ENCODE measurements around the gene ACOX2. TPM values are rescaled to one million over a fixed set of nuclear protein-coding genes. Genes with fewer than 3 reads are reported as not detected.

ACOX2 gene
- 20.2 TPM for total RNA-seq
- long read RNA-seq, transcript ACOX2-201 (15 exons, 2,426 nt) = major isoform, 9 of 30 reads
- long read RNA-seq, transcript ACOX2-207 (6 exons, 1,072 nt) = minor isoform, 7 of 30 reads
- long read RNA-seq, partial matches to known transcripts = 3 of 30 reads
- long read RNA-seq, other reads (novel, unspliced or antisense) = 11 of 30 reads

DNA sequence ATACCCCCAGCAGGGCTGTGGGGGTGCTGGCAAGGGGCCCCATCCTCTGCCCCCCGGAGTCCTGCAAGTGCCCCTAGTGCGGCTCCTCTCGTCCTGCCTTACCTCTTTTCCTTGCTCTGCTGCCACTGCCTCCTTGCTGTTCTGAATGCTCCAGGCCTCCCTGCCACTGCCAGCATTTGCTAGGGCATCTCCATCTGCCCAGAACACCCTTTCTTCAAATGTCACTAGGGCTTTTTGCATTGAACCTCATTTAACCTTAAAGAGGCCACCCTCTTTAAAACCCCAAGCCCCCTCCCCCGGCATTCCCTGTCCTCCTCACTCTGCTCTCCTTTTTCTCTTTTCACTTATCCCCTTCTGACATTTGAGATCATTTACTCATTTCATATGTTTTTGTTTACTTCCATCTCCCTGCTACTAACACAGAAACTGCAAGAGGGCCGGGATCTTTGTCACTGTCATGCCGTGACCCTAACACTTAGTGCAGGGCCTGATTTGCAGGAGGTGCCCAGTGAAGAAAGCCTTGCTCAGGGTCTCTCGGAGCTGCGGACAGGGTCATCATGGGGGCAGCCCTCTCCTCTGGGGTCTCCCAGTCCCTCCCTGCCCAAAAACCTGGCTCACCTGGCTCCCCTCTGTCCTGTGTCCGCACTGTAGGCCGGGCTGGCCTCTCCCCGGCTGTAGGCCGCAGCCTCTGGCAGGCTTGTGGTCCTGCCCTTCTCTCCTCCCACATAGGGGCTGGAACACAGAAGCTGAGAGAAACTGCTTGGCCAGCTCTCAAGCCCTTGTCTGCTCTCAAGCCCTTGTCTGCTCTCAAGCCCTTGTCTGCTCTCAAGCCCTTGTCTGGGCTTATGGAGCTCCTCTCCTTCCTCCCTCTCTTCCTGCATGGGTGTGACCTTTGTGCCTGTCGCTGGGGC, at the start of gene ACOX2:
TSS of gene ACOX2 (minus strand) at position 690 of the 911 bp plus-strand sequence. CDS start 2,084 bp downstream, outside the sequence.
- Histone ChIP-seq H3K27ac (peak within 1 kb of the TSS; percentile 74), H3K9me3 (no peaks in the 10 kb centered on the region), H3K27me3 (ENCODE audit: low read depth) (no peaks in the 10 kb centered on the region), H3K4me1 (peaks cover 36% of the 10 kb centered on the region), H3K4me3 (peak within 1 kb of the TSS; percentile 50), H3K36me3 (peaks cover 6% of the 10 kb centered on the region)
- ATAC-seq (peak; percentile 93 to 95), DNase-seq (peak; percentile 83)
- TF ChIP-seq, protein P1, sequence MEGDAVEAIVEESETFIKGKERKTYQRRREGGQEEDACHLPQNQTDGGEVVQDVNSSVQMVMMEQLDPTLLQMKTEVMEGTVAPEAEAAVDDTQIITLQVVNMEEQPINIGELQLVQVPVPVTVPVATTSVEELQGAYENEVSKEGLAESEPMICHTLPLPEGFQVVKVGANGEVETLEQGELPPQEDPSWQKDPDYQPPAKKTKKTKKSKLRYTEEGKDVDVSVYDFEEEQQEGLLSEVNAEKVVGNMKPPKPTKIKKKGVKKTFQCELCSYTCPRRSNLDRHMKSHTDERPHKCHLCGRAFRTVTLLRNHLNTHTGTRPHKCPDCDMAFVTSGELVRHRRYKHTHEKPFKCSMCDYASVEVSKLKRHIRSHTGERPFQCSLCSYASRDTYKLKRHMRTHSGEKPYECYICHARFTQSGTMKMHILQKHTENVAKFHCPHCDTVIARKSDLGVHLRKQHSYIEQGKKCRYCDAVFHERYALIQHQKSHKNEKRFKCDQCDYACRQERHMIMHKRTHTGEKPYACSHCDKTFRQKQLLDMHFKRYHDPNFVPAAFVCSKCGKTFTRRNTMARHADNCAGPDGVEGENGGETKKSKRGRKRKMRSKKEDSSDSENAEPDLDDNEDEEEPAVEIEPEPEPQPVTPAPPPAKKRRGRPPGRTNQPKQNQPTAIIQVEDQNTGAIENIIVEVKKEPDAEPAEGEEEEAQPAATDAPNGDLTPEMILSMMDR (IDR thresholded peaks at IDR 0.05) = no peak
- intact Hi-C loops (cut with DNase I) = no loop called here

DNA sequence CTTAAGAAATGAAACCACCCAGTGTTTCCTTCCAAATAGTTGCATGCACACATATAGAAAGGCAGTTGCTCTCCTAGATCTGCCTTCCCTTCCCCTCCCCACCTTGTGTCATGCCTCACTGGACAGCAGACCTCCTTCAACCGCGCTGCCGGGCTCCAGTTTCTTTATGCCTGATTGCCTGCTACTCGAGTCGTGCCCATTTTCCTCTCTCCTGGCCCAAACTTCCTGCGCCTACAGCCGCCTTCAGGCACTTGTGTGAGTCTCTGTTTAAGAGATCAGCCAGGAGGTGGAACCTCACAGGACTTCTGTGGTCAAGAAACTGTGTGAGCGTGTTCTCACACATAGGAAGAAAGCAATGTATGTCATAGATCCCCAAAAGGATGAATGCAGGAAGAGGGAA, 49.0 kb upstream of the ACOX2 start:
- Histone ChIP-seq H3K4me3 (peak overlapping the region; percentile 58), H3K4me1 (peaks cover 24% of the 10 kb centered on the region), H3K27me3 (ENCODE audit: low read depth) (peaks cover 21% of the 10 kb centered on the region), H3K27ac (no peak overlapping the region), H3K36me3 (no peaks in the 10 kb centered on the region), H3K9me3 (no peaks in the 10 kb centered on the region)
- no peak for DNase-seq
- TF ChIP-seq, protein P1 (IDR thresholded peaks at IDR 0.05) = no peak
- intact Hi-C loops (cut with DNase I) = no loop called here
- ATAC-seq = no peak

DNA sequence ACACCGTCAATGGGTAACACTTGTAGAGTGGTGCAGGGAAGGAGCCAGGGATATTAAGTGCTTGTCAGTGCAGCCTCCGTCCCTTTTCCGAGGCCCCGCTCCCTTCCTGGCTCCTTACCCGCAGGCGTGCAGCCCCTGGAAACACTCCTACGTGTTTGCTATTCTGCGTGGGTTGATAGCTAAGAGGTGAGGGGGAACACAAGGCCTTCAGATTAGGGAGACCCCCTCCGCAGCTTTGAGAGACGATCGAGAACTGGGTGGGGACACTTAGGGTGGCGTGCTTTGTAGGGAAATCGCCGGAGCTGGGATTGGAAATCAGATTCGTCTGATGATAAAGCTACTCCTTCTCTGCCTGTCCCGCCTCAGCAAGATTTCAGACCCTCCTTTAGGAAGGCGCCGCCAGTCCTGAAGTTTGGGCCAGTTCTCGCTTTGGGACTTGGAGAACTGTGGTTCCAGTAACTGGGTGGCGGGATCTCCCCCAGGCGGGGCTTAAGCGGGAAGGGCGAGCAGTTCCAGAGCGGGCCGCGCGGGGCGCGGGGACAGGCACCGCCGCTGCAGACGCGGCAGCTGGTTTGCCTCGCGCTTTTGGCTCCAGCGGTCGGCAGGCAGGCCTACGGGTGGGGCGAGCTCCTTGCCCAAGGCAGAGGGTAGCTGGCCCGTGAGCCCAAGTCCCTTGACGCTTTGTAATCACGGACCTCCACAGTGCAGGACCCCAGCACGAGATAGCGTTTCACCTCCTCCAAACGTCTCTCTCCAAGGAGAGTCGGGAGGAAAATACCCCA, 48.2 kb upstream of the ACOX2 start:
- ATAC-seq = peak; percentile 95 to 97
- H3K36me3 ChIP-seq = no peaks in the 10 kb centered on the region
- peak; percentile 88 for DNase-seq
- intact Hi-C loops (cut with DNase I) = no loop called here
- peaks cover 24% of the 10 kb centered on the region for H3K4me1 ChIP-seq
- H3K27ac ChIP-seq = peak overlapping the region; percentile 73
- TF ChIP-seq, protein P1 (IDR thresholded peaks at IDR 0.05) = peak; percentile 86
- H3K4me3 ChIP-seq = peak overlapping the region; percentile 58
- no peaks in the 10 kb centered on the region for H3K9me3 ChIP-seq
- H3K27me3 ChIP-seq (ENCODE audit: low read depth) = peaks cover 21% of the 10 kb centered on the region

DNA sequence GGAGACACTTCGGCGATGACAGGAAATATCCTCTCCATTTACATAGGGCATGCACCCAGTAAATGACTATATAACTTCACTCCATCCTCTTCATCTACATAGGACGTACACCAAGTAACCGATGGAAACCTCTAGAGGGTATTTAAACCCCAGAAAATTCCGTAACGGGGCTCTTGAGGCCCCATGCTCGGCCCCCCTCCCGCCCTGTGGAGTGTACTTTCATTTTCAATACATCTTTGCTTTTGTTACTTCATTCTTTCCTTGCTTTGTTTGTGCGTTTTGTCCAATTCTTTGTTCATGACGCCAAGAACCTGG, 47.7 kb upstream of the ACOX2 start:
- Histone ChIP-seq H3K4me1 (peaks cover 24% of the 10 kb centered on the region), H3K36me3 (no peaks in the 10 kb centered on the region), H3K4me3 (peak overlapping the region; percentile 58), H3K27me3 (ENCODE audit: low read depth) (peaks cover 21% of the 10 kb centered on the region), H3K27ac (peak overlapping the region; percentile 73), H3K9me3 (no peaks in the 10 kb centered on the region)
- TF ChIP-seq, protein P1 (IDR thresholded peaks at IDR 0.05) = no peak
- peak in 1 of 2 donors; percentile 2 for ATAC-seq
- no peak for DNase-seq
- intact Hi-C loops (cut with DNase I) = no loop called here

DNA sequence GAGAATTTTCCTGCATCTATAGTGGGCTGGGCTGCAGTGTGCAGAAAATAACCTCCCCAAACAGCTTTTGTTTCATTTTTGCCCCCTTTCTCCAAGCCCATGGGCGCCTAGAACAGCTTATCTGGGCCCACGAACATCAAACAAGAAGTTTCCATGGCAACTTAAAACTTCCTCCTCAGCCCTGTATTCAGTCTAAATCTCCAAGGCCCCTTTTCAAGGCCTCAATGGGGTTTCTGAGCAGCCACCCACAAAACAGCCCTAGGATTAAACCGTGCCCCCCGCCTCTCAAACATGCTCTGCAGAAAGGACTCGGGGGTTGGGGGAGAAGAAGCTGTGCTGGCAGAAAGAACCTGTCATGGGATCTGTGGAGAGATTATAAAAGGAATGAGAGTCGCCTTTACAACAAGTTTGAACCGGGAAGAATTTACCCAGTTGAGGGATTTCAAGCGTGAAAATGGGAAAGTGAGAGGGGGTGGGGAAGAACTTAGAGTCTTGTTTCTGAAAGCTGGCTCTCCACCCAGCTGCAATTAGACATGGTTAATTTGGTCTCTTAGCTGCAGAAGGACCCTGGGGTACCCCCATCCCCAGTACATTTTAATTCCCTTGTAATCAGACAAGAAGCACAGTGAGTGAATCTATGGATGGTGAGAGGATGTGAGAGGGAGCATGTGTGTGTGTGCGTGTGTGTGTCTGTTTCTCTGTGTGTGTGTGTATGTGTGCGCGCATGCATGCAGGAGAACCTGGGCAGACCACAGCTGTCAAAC, 44.5 kb upstream of the ACOX2 start:
- H3K27me3 ChIP-seq (ENCODE audit: low read depth) = peaks cover 6% of the 10 kb centered on the region
- no peak overlapping the region for H3K27ac ChIP-seq
- peaks cover 18% of the 10 kb centered on the region for H3K4me1 ChIP-seq
- ATAC-seq (no peak), DNase-seq (no peak)
- intact Hi-C loops (cut with DNase I) = no loop called here
- no peaks in the 10 kb centered on the region for H3K9me3 ChIP-seq
- TF ChIP-seq, protein P1 (IDR thresholded peaks at IDR 0.05) = no peak
- H3K4me3 ChIP-seq = no peak overlapping the region
- no peaks in the 10 kb centered on the region for H3K36me3 ChIP-seq

Measured in lower lobe of right lung (tissue), 2 donors.